ENCODE data around the gene TSPAN9. TPM values are rescaled to one million over a fixed set of nuclear protein-coding genes. Genes with fewer than 3 reads are reported as not detected.

The TSPAN9 gene
- total RNA-seq, 1 experiment from 2014 or later = 13.2 TPM

DNA sequence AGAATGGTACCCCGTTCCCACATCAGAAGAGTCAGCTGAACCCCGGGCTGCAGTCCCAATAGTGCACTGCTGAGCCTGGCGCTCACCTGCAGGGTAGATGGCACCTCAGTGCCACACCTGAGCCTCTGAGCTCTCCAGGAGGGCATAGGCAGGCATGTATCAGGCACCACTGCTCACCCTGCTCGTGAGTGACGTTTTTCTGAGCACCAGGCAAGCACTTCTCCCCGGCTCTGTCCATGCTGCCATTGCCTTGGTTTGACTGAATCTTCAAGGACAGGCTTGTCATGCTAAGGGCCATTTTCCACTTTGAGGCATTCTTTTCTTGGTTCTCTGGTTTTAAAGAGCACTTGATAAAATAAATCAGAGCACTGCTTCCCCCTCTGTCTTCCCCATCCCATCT lies 252.2 kb downstream of the TSPAN9 start:
- Histone ChIP-seq H4K20me1 (ENCODE audit: insufficient read depth) (no peaks in the 10 kb centered on the region), H3K9ac (ENCODE audit: low read length) (no peak overlapping the region), H2AFZ (ENCODE audit: low read depth, low read length, poor library complexity, severe bottlenecking) (no peak overlapping the region), H3K4me1 (ENCODE audit: control insufficient read depth in 1 of 2, insufficient read depth in 2 of 2, low read length in 2 of 2) (peaks cover 2 to 14% of the 10 kb centered on the region in 2 experiments; a peak in 3 of 4 replicates), H3K27me3 (ENCODE audit: insufficient read depth, low read length) (no peaks in the 10 kb centered on the region), H3K79me2 (ENCODE audit: insufficient read depth, low read length) (no peaks in the 10 kb centered on the region), H3K36me3 (ENCODE audit: control insufficient read depth in 1 of 2, insufficient read depth in 2 of 2, low read length in 2 of 2) (no peaks in the 10 kb centered on the region; a peak in 1 of 4 replicates), H3K9me2 (ENCODE audit: insufficient read depth) (no peaks in the 10 kb centered on the region), H3K9me3 (ENCODE audit: control insufficient read depth in 1 of 2, insufficient read depth in 1 of 2, low read depth in 1 of 2, low read length in 2 of 2) (no peaks in the 10 kb centered on the region), H3K4me3 (replicated peaks in 1 of 2; ENCODE audit: low read depth in 1 of 2, low read length in 2 of 2) (no peak overlapping the region), H3K27ac (ENCODE audit: low read depth, low read length) (no peak overlapping the region), H3K4me2 (ENCODE audit: low read length) (no peak overlapping the region)
- no TSS peak for BruUV-seq (replicated peaks)
- DNase-seq (ENCODE audit: low read depth, low spot score) = no peak
- intact Hi-C loops (cut with micrococcal nuclease) = no loop called here
- TF ChIP-seq EZH2phosphoT487 (IDR thresholded peaks at IDR 0.05; ENCODE audit: borderline replicate concordance) (no peak), SIN3A (IDR thresholded peaks at IDR 0.05; ENCODE audit: low read depth) (no peak)
- POLR2A ChIA-PET = no interaction called here
- RAD21 ChIA-PET (ENCODE audit: low non-redundant PET in 1 of 2, low total read pairs in 2 of 2, uncharacterized antibody in 2 of 2, unreplicated experiment in 2 of 2) = no interaction called here
- CTCF ChIA-PET = interaction anchor here (1.5 kb wide), 1 partner anchor 15 kb away, joined by 4 read pairs; no protein-coding TSS in a partner anchor
- ATAC-seq = no peak

DNA sequence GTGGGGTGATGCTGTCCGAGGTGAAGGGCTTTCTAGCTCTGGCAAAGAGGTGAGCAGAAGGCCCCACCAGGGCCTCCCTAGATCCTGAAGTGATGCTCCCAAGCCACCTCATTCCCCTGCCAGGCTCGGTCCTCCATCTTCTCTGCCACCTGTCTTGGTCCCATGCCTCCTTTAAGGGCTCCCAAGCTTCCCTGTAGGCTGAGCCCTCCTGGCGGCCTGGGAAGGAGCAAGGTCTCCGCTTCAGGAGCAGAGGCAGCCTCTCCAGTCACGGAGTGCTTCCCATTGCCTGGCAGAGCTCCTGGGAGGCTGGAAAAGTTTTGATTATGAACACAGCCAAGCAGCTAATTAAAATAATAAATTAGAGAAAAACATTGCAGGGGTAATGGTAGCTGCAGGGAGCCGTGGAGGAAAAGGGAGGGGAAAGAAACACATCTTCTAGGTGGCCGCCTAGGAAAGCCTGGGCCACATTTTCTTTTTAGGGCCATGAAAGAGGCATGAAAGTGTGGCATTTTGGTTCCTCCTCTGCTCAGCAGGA lies 253.9 kb downstream of the TSPAN9 start:
- intact Hi-C loops (cut with micrococcal nuclease) = no loop called here
- TF ChIP-seq, protein P1, sequence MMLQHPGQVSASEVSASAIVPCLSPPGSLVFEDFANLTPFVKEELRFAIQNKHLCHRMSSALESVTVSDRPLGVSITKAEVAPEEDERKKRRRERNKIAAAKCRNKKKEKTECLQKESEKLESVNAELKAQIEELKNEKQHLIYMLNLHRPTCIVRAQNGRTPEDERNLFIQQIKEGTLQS (IDR thresholded peaks at IDR 0.05) = no peak
- TF ChIP-seq EGR1 (IDR thresholded peaks at IDR 0.05; ENCODE audit: low read depth) = no peak
- no peak for TF ChIP-seq POLR2AphosphoS5 (IDR thresholded peaks at IDR 0.05; ENCODE audit: low read depth, low read length)
- no peak for TF ChIP-seq CEBPB (IDR thresholded peaks at IDR 0.05; ENCODE audit: low read depth)
- no peak for TF ChIP-seq SRF (IDR thresholded peaks at IDR 0.05; ENCODE audit: low read depth)
- TF ChIP-seq RAD21 (IDR thresholded peaks at IDR 0.05; ENCODE audit: low read depth) = no peak
- no peak for TF ChIP-seq POLR2A (IDR thresholded peaks at IDR 0.05; ENCODE audit: borderline replicate concordance, extremely low read depth, insufficient read depth, insufficient read length)
- TF ChIP-seq EZH2phosphoT487 (IDR thresholded peaks at IDR 0.05; ENCODE audit: borderline replicate concordance) = no peak
- TF ChIP-seq EZH2 (IDR thresholded peaks at IDR 0.05) = no peak
- no peak for TF ChIP-seq CBX3 (IDR thresholded peaks at IDR 0.05; ENCODE audit: low read depth)
- no peak for TF ChIP-seq ZFX (IDR thresholded peaks at IDR 0.05)
- no peak for TF ChIP-seq JUND (IDR thresholded peaks at IDR 0.05)
- TF ChIP-seq, protein P2, sequence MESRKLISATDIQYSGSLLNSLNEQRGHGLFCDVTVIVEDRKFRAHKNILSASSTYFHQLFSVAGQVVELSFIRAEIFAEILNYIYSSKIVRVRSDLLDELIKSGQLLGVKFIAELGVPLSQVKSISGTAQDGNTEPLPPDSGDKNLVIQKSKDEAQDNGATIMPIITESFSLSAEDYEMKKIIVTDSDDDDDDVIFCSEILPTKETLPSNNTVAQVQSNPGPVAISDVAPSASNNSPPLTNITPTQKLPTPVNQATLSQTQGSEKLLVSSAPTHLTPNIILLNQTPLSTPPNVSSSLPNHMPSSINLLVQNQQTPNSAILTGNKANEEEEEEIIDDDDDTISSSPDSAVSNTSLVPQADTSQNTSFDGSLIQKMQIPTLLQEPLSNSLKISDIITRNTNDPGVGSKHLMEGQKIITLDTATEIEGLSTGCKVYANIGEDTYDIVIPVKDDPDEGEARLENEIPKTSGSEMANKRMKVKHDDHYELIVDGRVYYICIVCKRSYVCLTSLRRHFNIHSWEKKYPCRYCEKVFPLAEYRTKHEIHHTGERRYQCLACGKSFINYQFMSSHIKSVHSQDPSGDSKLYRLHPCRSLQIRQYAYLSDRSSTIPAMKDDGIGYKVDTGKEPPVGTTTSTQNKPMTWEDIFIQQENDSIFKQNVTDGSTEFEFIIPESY (IDR thresholded peaks at IDR 0.05; ENCODE audit: extremely low read depth, insufficient replicate concordance, low read length) = no peak
- no peak for TF ChIP-seq TCF7L2 (IDR thresholded peaks at IDR 0.05; ENCODE audit: borderline replicate concordance, extremely low read depth, insufficient read depth, insufficient read length)
- TF ChIP-seq SIN3A (IDR thresholded peaks at IDR 0.05; ENCODE audit: low read depth) = no peak
- TF ChIP-seq, protein P3, sequence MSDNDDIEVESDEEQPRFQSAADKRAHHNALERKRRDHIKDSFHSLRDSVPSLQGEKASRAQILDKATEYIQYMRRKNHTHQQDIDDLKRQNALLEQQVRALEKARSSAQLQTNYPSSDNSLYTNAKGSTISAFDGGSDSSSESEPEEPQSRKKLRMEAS (IDR thresholded peaks at IDR 0.05) = no peak
- no peak for TF ChIP-seq SP1 (IDR thresholded peaks at IDR 0.05; ENCODE audit: low read depth)

More for the DNA sequence above, 253.9 kb downstream of the TSPAN9 start:
- no TSS peak for BruUV-seq (replicated peaks)
- Histone ChIP-seq H3K4me2 (ENCODE audit: low read length) (no peak overlapping the region), H3K9me3 (ENCODE audit: control insufficient read depth in 1 of 2, insufficient read depth in 1 of 2, low read depth in 1 of 2, low read length in 2 of 2) (no peaks in the 10 kb centered on the region), H4K20me1 (ENCODE audit: insufficient read depth) (no peaks in the 10 kb centered on the region), H3K4me3 (replicated peaks in 1 of 2; ENCODE audit: low read depth in 1 of 2, low read length in 2 of 2) (no peak overlapping the region), H3K36me3 (ENCODE audit: control insufficient read depth in 1 of 2, insufficient read depth in 2 of 2, low read length in 2 of 2) (no peaks in the 10 kb centered on the region), H3K27me3 (ENCODE audit: insufficient read depth, low read length) (no peaks in the 10 kb centered on the region), H2AFZ (ENCODE audit: low read depth, low read length, poor library complexity, severe bottlenecking) (no peak overlapping the region), H3K9me2 (ENCODE audit: insufficient read depth) (no peaks in the 10 kb centered on the region), H3K4me1 (ENCODE audit: control insufficient read depth in 1 of 2, insufficient read depth in 2 of 2, low read length in 2 of 2) (peaks cover 10 to 24% of the 10 kb centered on the region in 2 experiments), H3K27ac (ENCODE audit: low read depth, low read length) (no peak overlapping the region), H3K9ac (ENCODE audit: low read length) (no peak overlapping the region), H3K79me2 (ENCODE audit: insufficient read depth, low read length) (no peaks in the 10 kb centered on the region)
- ChIA-PET CTCF (no interaction called here), POLR2A (no interaction called here), RAD21 (ENCODE audit: low non-redundant PET in 1 of 2, low total read pairs in 2 of 2, uncharacterized antibody in 2 of 2, unreplicated experiment in 2 of 2) (no interaction called here)
- DNase-seq (ENCODE audit: low read depth, low spot score) (no peak), ATAC-seq (no peak)

Measured in HCT116 (cell line).